AG04450 (cell line): ENCODE measurements around the gene FBN2. TPM values are rescaled to one million over a fixed set of nuclear protein-coding genes. Genes with fewer than 3 reads are reported as not detected.

Source experiments
- CTCF ChIA-PET: fragments of 300-600, 350-600 bp; formaldehyde crosslinking; extraction: SDS; loops from one replicate; lab custom pipeline; 2022; ENCODE audit warnings: antibody characterized with exemption, inconsistent platforms; lab: Charles Lee
- POLR2A ChIA-PET: fragments of 350-600 bp; formaldehyde crosslinking; extraction: SDS; loops from one replicate; lab custom pipeline; 2021; ENCODE audit warnings: antibody characterized with exemption, inconsistent platforms; lab: Yijun Ruan, JAX
- DNase-seq: peaks from one replicate; pipeline ENCODE4 v3.0.0-alpha.2; 2011; ENCODE audit warnings: low read depth, low spot score
- H3K27ac ChIP-seq: one replicate; pipeline ENCODE4 v1.5.1; 2012; ENCODE audit warnings: low read depth, low read length, control low read depth
- H3K27me3 ChIP-seq: one replicate; pipeline ENCODE4 v1.6.0; 2012; ENCODE audit warnings: low read length; ENCODE audit not compliant: control insufficient read depth, insufficient read depth
- H3K4me3 ChIP-seq: 2 replicates; pipeline ENCODE4 v1.5.1; 2011; ENCODE audit warnings: mild to moderate bottlenecking, low read depth, low read length, control low read depth
- H3K9me3 ChIP-seq: 2 replicates; pipeline ENCODE4 v1.5.1; 2012; ENCODE audit warnings: low read length; ENCODE audit not compliant: control insufficient read depth, insufficient read depth
- CTCF ChIP-seq: IDR thresholded peaks from 2 replicates; pipeline ENCODE4 v1.5.1; 2011; ENCODE audit warnings: low read depth, low read length, control low read depth, inconsistent platforms
- polyA plus RNA-seq: library from polyadenylated mRNA; depleted of rRNA; stranded (reverse); fragments of >200 nt; gene quantifications from 2 replicates; pipeline ENCODE4 v1.2.3, GENCODE V29; 2011

FBN2 gene
- polyA plus RNA-seq, 1 experiment = 46.5 TPM

DNA sequence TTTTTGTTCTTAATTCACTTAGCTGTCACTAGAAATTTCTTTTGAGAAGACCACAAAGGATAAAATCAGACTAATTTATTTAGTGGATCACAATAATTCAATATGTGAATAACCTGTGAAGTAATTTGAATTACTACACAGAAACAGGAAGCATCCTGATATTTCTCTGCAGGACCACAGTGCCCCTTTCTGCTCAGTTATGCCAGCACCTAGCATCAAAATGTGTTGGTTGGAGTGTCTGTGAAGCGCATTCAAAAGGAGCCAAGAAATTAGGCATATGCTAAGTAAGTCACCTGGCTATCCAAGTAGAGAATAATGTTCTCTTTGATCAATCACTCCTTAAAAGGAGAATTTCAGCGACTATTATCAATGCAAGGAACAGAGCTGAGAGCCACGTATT is 267.0 kb downstream of the FBN2 start:
- CTCF ChIA-PET = no interaction called here
- H3K4me3 ChIP-seq = no peak overlapping the region
- no peak for DNase-seq
- TF ChIP-seq CTCF = no peak
- POLR2A ChIA-PET = no interaction called here
- H3K9me3 ChIP-seq = no peaks in the 10 kb centered on the region
- H3K27me3 ChIP-seq = no peaks in the 10 kb centered on the region
- H3K27ac ChIP-seq = no peak overlapping the region

- DNase-seq = no peak
- H3K27me3 ChIP-seq = no peaks in the 10 kb centered on the region
- no peaks in the 10 kb centered on the region for H3K9me3 ChIP-seq
- no peak overlapping the region for H3K27ac ChIP-seq
- CTCF ChIA-PET = no interaction called here
- POLR2A ChIA-PET = no interaction called here
- no peak overlapping the region for H3K4me3 ChIP-seq
- TF ChIP-seq CTCF = 0 out of 2 replicates have a peak, but pooled peaks have one; percentile 23
Measured at GRCh38 chr5:128264564-128265360, 273.3 kb downstream of the FBN2 start.

DNA sequence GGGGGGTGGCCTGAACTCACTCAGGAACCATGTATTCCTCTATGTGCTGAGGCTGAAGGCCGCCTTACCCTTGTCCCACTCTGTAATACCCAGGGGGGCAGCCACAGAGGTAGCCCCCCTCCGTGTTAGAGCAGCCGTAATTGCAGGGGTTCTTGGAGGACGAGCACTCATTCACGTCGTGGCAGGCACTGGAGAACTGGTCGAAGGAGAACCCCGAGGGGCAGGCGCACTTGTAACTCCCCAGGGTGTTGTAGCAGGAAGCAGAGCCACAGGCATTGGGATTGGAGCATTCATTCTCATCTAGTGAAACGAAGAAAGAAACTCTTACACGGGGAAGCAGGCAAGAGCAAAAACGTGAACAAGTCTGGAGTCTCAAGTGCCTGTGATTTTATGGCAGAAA is 274.7 kb downstream of the FBN2 start:
- Histone ChIP-seq H3K27ac (no peak overlapping the region), H3K9me3 (no peaks in the 10 kb centered on the region), H3K4me3 (no peak overlapping the region), H3K27me3 (no peaks in the 10 kb centered on the region)
- CTCF ChIA-PET = no interaction called here
- TF ChIP-seq CTCF = no peak
- POLR2A ChIA-PET = no interaction called here
- no peak for DNase-seq

GRCh38 chr5:128262911-128263310 is 275.1 kb downstream of the FBN2 start:
- Histone ChIP-seq H3K27ac (no peak overlapping the region), H3K9me3 (no peaks in the 10 kb centered on the region), H3K4me3 (no peak overlapping the region), H3K27me3 (no peaks in the 10 kb centered on the region)
- no peak for TF ChIP-seq CTCF
- ChIA-PET CTCF (no interaction called here), POLR2A (no interaction called here)
- no peak for DNase-seq

DNA sequence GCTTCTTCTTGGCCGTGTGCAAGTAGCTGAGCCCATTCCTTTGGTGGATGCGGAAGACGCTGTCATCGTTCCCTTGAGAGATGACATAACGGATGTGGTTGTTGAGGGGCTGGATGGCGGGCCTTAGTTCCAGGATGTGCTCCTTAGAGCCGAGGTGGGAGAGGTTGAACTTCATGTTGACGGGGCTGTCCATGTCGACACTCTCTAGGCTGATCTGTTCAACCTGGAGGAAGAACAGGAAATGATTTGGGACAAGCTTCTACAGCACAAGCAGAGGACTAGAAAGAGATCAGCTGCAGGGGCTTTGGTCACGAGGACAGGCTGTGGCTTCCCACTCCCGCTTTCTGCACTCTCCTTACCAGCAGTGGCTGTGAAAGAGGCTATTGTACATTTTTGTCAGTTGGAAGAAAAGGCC is 278.4 kb downstream of the FBN2 start:
- Histone ChIP-seq H3K27me3 (no peaks in the 10 kb centered on the region), H3K27ac (no peak overlapping the region), H3K4me3 (no peak overlapping the region), H3K9me3 (no peaks in the 10 kb centered on the region)
- no peak for TF ChIP-seq CTCF
- CTCF ChIA-PET = interaction anchor here (0.6 kb wide), 1 partner anchor 416 kb away, joined by 3 read pairs; no protein-coding TSS in a partner anchor
- POLR2A ChIA-PET = no interaction called here
- no peak for DNase-seq
